OCI-M2 (cell line): ENCODE data around the gene SECTM1.

Source experiments
- DNase-seq: peaks from one replicate; lab custom pipeline; 2025; ENCODE audit not compliant: unreplicated experiment; lab: John Stamatoyannopoulos, UW

SECTM1 gene

DNA sequence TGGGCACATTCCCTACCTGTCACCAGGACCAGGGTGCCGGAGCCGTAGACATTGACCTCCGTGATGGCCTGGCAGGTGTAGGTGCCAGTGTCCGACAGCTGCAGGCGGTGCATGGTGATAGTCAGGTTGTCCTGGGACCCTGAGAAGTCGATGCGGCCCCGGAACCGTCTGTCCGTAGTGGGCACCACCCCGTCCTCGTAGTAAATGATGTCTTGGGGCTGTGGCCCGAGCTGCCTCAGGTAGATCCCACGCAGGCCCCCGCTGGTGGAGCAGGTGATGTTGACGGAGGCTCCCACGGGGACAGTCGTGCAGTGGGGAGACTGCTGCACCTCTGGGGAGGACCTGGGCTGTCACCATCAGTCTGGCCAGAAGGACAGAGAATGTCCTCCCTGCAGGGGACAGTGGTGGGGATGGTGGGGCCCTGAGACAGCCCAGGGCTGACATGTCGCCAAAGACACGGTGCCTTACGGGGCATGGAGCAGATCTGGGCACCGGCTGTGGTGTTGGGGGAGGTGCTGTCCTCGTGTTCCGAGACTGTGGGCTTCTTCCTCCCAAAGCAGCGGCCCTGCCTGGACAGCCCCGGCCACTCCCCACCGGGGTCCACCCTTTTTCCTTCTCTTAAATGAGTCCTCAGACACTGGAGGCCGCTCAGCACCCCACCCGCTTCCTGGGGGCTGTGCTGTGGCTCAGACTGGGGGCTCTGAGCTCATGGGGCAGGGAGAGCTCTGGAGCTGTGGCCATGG lies 16.7 kb downstream of the SECTM1 start:
- DNase-seq: no peak

DNA sequence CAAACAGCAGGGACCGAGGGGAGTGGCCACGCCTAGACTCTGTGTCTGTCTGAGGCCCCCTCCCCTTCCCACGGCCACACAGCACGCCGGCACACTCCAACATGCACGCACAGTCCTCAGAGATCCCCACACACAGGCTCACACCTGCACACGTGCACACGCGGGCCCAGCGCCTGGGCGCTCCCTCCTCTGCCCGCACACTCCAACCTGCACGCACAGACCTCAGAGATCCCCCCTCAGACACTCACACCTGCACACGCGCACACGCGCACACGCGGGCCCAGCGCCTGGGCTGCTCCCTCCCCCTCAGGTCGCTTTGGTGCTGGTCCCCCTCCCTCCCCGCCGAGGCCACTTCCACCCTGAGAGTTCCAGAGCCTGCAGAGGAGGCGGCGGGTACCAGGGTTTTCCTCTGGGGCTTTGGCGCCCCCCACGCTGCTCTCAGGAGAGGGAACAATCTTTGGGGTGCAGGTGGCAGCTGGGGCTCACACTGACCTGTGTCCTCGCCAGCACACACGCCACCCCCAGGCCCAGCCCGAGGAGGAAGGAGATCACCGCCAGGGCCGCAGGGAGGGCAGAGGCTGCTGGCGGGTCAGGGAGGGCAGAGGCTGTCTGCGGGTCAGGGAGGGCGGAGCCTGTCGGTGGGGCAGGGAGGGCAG lies 17.7 kb downstream of the SECTM1 start:
- DNase-seq: no peak

DNA sequence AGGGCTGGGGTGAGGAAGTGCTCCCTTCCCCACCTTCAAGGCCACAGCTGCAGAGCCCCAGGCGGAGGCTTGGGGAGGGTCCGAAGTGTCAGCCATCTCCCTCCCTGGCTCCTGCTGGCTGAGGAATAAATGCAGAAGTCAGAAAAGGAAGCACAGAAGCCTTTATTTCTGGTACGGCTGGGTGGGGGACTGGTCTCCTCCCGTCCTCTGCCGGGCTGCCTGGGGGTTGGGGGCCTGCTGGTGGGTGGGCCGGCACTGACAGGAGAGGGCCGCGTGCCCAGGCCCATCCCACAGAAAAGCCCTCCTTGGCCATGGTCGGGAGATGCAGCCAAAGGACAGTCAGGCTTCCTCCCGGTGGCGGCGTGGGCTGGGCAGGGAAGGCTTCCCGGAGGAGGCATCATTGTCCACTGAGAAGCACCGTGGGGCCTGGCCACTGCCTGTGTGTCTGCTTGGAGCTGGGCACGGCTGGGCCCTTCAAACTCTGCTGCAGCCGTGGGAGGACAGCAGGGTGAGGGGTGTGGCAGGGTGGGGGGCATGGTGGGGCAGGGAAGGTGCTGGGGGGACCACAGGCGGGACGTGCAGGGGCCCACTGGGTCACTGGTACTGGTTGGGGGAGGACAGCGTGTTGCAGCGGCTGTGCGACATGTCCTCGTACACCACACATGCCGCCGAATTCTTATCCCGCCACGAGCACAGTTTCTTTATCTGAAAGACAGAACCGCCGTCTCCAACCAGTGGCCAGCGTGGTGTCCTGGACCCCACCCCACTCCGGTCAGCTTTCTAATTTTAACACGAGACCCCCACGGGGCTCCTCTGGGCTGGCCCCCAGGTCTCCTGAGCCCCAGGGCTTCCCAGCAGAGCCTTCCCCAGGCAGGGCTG lies 18.6 kb downstream of the SECTM1 start:
- no peak for DNase-seq

DNA sequence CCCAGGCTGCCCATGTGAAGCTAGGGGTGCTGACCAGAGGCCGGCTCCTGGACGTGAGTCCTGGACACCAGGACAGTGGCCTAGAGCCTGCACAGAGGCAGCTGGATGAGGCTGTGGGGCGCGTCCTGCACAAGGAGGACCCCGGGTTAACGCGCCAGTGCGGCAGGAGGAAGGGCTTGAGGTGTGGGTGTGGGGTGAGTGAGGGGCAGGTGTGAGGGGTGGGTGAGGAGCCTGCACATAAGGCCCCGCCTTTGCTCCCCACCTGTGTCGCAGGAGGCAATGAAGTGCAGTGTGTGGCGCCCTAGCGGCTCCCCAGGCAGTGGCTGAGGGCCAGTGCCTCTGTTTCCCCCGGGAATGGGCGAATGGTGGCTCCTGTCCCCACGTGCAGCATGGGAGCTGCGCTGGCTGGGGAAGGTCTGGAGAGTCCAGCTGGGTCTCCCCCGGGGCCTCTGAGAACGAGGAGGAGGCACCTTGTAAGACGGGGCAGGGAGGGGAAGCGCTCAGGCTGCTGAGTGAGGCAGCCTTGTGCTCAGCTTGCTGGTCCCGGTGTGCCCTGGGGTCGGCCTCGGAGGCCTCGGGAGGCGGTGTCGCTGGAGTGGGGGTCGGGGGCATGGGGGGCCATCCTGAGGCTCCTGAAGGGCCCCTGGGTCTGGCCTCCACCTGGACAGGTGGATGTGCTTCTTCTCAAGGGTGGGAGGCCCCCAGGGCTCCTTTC lies 19.4 kb downstream of the SECTM1 start:
- no peak for DNase-seq

DNA sequence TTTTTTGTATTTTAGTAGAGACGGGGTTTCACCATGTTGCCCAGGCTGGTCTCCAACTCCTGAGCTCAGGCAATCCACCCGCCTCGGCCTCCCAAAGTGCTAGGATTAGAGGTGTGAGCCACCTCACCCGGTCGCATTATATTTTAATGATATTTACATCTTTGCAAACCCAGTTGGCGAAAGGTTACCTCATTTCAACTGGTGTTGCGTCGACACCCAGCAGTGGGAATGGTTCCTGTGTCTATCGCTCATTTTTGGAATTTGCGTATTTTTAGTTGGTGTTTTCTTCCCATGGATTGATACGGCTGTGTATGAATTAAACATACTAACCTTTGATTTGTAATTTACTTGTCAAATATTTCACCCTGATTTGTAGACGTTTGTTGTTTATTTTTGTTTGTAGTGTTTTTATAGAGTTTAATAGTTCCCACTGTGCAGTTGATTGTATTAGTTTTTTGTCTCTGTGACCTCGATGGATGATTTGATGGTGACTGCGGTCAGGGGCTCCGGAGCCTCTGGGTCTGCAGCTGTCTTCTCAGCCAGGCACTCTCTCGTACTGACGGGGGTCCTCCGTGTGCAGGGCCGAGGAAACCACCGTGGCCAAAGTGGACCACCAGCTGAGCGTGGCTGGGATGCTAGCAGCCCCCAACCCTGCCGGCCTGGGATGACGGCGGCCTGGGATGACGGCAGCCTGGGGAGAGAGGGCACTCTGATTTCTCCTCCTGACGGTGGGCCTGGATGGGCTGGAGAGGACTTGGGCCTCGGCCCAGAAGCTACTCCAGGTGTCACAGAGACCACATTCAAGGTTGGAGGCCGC lies 20.2 kb downstream of the SECTM1 start:
- DNase-seq: no peak

DNA sequence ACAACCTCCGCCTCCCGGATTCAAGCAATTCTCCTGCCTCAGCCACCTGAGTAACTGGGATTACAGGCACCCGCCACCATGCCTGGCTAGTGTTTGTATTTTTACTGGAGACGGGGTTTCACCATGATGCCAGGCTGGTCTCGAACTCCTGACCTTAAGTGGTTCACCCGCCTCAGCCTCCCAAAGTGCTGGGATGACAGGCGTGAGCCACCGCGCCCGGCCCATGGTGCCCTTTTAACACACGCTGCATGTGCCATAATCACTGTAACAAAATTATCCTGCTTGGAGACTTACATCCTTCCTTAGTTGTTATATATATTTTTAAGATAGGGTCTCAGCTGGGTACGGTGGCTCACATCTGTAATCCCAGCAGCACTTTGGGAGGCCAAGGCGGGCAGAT lies 21.6 kb downstream of the SECTM1 start:
- DNase-seq: no peak

DNA sequence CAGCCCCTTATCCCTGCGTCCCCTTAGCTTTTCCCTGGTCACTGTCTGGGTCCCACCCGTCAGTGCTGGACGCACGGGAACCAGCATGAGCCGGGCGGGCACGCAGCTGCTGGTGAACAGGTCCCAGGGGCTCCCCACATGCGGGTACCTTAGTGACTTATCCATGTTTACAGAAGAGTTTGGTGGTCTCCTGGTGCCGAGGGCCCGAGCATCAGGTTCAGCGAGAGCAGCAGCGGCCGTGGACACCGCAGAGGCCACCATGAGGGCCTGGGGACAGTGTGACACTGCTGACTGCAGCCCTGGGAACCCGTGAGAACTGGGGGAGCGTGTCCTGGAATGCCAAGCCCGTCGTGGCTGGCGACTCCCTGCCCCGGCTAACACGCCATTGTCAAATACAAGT lies 22.7 kb downstream of the SECTM1 start:
- DNase-seq: no peak

DNA sequence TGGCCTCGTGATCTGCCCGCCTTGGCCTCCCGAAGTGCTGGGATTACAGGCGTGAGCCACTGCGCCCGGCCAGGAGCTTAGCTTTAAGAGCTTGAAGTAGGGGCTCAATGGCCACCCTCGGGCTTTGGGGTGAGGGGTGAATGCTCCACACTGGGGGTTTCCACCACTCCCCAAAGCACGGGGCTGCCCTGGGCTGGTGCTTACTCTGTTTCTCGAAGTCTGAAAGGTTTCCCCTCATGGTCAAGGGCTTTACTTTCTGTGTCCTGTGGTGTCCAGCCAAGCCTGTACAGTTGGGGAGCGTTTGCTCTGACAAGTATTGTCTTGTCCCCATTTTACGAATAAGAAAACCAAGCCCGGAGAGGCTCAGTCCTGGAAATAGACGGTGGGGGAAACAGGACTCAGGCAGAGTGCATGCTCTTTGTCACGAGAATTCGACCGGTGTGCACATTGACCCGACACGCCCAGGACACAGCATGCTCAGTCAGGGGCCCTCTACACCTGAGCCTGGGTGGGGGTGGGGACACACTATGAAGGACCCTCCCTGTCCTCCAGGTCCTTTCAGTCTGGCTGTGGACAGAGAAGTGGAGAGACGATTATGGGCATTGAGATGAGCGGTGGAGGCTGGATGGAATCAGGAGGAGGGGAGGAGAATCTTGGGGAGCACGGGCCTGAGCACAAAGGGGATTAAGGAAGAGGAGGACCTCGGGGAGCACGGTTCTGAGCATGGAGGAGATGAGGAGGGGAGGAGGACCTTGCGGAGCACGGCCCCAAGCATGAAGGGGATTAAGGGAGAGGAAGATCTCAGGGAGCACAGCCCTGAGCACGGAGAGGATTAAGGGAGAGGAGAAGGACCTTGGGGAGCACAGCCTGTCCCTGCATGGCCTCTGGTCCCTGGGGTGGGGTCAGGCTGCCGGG lies 23.7 kb downstream of the SECTM1 start:
- no peak for DNase-seq

DNA sequence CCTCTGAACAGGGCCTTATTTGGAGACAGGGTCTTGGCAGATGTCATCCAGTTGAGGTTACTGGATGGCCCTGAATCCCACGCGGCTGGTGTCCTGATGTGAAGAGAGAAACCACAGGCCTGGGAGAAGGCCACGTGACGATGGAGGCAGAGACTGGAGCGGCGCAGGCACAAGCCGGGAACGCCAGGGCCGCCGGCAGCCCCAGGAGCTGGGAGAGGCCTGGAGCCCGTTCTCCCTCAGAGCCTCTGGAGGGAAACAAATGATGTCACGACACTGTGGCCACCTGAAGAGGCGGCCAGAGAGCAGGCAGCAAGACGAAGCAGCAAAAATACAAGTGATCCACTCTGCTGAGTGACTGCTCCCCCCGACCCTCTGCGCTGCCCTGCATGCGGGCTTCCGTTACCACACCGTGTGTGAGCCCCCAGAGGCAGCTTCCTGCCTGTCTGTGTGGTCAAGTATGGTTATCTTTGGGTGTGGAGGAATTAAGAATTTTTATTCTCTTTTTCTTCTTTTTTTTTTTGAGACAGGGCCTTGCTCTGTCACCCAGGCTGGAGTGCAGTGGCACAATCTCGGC lies 27.8 kb downstream of the SECTM1 start:
- no peak for DNase-seq

DNA sequence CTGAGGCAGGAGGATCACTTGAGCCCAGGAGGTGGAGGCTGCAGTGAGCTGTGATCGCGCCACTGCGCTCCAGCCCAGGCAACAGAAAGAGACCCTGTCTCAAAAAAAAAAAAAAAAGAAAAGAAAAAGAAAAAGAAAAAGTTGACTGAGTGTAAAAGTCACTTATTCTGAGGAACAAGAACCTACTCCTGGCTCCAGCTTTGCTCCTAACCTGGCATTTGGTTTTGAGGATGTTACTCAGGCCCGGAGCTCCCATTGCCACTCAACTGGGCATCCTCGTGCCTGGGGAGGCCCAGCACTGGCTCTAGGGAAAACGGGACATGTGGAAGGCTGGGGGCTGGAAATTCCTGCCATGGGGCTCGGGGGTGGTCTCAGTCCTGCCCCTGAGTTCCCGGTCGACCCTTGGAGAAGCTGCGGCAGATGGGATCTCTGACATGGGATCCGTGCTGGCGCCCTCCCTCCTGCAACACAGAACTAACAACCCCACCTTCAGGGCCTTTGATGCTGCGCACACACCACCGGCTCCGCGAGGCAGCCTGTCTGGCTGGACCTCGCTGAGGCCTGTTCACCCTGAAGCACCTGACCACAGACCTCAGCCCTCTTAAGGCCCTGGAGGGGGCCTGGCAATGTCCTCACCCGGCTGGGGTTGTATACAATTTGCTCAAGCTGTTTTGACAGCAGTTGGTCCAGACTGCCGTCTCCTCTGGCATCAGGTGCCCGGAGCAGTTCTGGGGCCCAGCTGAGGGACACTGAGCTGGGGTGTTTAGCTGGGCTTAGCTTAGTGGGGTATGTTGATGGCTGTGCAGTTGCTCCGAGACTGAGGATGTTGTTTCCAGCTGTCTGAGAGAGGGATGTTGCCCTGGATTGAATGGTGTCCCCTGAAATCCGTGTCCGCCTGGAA lies 28.5 kb downstream of the SECTM1 start:
- DNase-seq: no peak

DNA sequence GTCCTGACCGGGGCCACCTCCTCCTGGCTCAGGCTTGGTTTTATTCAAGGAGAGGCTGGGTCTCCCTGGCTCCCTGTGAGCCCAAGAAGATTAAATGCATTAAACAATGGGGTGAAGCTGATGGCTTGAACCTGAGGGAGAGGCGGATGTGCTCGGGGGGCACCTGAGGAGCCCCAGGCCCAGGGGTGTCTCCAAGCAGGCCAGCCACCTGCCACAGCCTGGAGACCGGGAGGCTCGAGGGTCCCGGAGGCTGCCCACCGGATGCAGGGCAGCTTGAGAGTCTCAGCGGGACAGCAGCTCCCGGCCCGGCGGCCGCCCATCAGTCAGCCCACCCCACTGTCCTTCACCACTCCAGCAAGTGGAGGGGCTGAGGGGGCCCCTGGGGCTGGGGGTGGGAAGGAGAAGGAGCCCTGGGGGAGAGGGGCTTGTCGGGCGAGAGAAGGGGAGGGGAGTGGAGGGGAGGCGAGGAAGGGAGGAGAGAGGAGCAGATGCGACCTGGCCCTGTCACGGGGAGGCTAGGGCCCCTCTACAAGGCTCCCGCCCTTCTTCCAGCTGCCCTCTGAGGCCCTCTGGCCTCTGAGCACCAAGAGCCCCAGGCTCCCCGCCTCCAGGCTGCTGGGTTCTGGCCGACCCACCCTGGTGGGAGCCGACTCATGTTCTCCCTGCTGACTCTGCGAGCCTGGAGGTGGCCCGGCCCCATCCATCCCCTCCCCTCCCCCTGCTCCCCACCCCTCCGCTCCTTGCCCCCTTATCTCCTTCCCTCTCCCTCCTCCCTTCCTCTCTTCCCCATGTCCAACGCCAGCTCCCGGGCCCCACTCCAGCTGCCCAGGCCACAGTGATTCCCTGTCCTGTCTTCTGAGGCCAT lies 29.4 kb downstream of the SECTM1 start:
- no peak for DNase-seq

DNA sequence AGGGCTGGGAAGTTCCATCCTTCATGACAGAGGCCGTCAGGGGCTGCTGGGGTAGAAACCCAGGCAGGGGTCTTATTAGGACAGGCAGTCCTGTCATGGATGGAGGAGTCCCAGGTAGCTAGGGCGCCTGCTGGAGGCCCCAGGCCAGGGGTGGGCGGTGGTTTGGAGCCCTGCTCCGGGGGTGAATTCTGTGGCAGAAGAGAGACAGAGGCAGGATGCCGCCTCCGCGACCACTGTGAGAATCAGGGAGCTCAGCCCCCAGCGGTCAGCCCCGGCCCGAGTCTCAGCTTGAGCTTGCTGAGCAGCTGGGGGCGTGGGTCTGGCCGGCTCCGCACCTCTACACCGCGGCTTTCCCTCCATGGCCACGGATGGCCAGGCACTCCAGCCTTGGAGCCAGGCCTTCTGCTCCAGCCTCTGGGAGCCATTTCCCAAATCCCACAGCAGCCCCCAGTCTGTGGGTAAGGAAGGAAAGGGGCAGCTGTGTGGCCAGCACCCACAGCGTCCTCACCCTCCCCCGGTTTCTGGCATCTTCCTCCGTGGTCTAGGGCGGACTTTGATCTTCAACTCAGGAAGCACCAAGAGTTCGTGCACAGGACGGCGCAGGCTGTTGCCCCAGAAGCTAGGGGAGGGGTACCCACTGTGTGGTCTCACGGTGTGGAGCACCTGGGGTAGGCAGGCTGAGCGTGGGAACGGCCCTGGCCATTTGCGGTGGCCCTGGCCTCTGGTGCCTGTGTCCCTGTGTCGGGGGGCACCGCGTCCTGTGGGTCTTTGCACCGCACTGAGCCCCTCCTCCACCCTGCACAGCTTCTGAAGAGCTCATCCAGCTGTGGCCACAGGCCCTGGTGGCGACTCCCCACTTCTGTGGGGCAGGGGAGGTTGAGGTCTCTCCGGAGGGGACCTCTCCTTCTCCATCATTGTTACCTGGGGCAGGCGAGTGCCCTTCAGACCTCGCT lies 30.3 kb downstream of the SECTM1 start:
- no peak for DNase-seq

DNA sequence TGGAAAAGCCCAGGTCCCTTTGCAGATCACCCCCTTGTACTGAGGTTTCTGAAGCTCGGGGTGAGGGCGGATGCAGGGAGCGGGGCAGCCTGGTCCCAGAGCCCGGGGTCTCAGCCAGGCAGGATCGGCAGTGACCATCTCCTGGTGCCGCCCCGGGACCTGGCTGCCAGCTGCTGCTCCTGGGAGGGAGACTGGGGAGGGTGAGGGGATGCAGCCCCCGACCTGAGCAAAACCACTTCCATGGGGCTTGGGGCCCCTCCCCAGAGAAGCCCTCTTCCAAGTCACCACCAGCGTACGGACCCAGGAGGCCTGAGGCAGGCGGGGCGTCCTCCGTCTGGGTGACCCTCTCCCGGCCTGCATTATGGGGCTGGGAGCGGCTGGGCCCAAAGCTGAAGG lies 31.0 kb downstream of the SECTM1 start:
- DNase-seq: no peak

DNA sequence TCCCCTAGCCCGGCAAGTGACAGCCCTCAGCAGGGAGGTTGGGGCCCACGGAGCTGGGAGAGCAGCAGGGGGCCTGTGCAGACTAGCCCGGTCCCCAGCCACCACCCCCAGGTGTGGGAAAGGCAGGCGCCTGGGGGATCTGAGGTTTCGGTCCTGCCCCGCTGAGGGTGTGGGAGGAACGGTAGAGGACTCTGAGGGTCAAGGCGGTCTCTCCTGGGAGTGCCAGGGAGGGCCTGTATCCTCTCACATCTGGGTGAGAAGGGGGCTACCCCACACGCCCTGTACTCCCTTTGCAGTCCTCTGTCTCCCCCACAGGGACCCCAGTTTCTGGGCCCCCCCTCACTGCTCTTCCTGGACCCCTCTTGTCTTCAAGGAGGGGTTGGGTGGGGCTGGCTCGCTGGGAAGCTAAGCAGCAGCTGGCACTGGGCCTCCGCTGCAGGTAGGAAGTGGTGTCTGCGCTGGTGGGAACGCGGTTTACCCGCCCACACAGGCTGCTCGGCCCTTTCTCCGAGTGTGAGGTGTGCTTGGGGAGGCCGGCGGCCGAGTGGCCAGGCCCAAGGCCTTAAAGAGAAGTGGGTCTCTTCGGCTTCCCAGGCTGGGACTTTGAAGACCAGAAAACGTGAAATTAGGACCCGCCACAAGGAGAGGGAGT lies 31.5 kb downstream of the SECTM1 start:
- DNase-seq: no peak

DNA sequence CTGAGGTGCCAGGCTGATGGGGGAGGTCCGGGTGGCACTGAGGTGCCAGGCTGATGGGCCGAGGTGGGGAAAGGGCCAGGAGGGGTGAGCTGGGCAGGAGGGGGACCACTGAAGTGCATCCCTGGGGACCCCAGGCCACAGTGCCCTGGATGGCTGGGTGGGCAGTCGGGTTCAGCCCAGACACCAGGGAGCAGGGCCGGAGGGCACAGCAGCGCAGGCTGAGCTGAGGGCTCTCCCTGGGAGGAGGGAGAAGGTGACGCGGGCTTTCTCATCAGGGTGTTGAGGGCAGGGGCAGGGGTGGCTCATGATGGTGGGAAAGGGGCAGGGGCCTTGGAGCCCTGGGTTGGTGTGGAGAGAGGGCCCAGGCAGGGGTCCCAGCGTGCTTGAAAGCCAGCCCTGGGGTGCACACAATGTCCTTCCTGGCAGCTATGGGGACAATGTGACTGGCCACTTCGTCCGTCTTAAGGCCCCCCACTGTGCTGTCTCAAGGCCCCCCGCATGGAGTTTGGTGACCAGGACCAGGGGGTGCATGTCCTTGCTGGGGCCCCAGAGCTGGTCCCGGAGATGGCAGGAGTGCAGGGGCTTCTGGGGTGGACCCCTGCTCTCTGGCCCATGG lies 32.2 kb downstream of the SECTM1 start:
- no peak for DNase-seq
